T-helper 1 cell treated with Interleukin-12 subunit alpha and Interleukin-12 subunit beta and Interleukin-4 antibody, amounts not matched to agents 30 ng/mL and 1 ng/mL, for 36 hours (primary cell): Measurements from ENCODE around the gene USP32. TPM values are rescaled to one million over a fixed set of nuclear protein-coding genes. Genes with fewer than 3 reads are reported as not detected.
"Not testable (repeated sequence)": the region's sequence is repeated elsewhere in the genome, so short reads cannot be mapped to it uniquely, and the experiment has no call there.

Experiments used
- intact Hi-C: fragments of 100-400 bp; cut with micrococcal nuclease; formaldehyde crosslinking; loops from one replicate; pipeline ENCODE4 v1.15.1; 2024
- total RNA-seq: library from RNA; stranded (reverse); gene quantifications from 2 replicates; pipeline ENCODE4 v1.2.3, GENCODE V29; 2022

USP32 gene, protein sequence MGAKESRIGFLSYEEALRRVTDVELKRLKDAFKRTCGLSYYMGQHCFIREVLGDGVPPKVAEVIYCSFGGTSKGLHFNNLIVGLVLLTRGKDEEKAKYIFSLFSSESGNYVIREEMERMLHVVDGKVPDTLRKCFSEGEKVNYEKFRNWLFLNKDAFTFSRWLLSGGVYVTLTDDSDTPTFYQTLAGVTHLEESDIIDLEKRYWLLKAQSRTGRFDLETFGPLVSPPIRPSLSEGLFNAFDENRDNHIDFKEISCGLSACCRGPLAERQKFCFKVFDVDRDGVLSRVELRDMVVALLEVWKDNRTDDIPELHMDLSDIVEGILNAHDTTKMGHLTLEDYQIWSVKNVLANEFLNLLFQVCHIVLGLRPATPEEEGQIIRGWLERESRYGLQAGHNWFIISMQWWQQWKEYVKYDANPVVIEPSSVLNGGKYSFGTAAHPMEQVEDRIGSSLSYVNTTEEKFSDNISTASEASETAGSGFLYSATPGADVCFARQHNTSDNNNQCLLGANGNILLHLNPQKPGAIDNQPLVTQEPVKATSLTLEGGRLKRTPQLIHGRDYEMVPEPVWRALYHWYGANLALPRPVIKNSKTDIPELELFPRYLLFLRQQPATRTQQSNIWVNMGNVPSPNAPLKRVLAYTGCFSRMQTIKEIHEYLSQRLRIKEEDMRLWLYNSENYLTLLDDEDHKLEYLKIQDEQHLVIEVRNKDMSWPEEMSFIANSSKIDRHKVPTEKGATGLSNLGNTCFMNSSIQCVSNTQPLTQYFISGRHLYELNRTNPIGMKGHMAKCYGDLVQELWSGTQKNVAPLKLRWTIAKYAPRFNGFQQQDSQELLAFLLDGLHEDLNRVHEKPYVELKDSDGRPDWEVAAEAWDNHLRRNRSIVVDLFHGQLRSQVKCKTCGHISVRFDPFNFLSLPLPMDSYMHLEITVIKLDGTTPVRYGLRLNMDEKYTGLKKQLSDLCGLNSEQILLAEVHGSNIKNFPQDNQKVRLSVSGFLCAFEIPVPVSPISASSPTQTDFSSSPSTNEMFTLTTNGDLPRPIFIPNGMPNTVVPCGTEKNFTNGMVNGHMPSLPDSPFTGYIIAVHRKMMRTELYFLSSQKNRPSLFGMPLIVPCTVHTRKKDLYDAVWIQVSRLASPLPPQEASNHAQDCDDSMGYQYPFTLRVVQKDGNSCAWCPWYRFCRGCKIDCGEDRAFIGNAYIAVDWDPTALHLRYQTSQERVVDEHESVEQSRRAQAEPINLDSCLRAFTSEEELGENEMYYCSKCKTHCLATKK (N-terminal part only)
- total RNA-seq: 42.5 and 43.4 TPM in 2 replicates

DNA sequence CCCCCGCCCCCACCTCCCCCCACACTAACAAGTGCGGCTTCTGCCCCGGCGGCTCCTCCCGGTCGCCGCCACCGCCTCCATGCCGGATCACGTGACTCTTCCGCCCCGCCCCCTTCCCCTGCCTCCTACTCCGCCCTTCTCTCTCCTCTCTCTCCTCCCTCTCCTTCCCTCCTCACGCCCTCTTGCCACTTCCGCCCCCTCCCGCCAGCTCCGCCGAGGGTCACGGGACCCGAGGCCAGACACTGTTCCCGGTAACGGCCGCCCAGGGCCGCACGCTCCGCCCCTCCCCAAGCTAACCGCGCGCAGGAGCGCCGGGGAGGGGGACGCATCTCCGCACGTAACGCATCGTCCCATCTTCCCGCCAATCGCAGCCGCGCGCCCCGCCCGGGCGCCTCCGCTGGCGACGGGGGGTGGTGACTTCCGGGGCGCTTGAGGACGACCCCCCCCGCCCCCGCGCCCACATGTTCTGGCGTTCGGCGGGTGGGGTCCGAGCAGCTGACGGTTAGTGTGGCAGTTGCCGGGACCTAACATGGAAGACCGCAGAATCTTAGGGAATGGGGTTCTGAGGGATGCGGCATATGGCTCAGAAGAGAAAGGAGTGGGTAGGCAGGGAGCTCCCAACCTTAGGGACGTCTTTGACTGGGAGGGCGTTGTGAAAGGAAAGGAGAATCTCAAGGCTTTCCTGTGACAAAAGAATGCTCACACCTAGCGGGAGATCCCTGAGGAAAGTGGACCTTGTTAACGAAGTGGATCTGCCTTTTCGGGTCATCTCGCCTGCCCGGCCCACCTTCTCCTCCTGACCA is at the start of gene USP32:
USP32 (minus strand) TSS at position 92 of the 803 bp plus-strand sequence. CDS start 194 bp downstream, outside the sequence.
- intact Hi-C loops: loop anchor here (1.0 to 10.0 kb wide), 15 partner anchors 29 to 1875 kb away; partner anchors contain the start of genes APPBP2, BCAS3, CLTC and HEATR6

DNA sequence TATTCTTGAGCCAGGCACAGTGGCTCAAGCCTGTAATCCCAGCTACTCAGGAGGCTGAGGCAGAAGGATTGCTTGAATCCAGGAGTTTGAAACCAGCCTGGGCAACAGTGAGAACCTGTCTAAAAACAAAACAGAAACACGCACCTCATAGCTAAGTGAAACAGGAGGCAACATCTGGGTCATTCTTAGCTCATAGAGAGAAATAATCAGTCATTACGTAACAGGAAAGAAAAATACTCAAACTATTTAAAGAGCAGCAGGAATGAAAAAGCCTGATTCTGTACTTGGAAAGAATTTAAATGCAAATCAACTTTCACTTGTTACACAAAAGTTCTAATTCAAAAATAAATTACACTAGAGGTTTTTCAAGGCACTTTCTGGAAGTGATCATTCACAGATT is 47.6 kb upstream of the USP32 start:
- intact Hi-C loops: loop anchor here (10.0 kb wide), 1 partner anchor 335 kb away; no protein-coding TSS in a partner anchor

DNA sequence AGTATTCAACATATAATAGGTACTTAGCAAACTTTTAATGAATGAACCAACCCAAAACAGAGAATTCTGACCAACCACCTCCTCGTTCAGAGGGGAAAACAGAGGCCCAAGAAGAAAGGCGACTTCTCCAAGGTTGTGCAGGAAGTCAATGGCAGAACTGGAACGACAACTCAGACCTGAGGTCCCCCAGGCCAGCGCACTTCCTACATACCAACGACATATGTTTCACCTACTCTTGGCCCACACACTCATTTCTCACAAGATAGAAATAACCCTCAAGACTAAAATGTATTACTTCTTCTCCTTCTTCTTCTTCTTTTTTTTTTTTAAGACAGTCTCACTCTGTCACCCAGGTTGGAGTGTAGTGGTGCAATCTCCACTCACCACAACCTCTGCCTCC is 44.7 kb upstream of the USP32 start:
- intact Hi-C loops: loop anchor here (1.0 to 10.0 kb wide), 5 partner anchors 16 to 332 kb away; no protein-coding TSS in a partner anchor

DNA sequence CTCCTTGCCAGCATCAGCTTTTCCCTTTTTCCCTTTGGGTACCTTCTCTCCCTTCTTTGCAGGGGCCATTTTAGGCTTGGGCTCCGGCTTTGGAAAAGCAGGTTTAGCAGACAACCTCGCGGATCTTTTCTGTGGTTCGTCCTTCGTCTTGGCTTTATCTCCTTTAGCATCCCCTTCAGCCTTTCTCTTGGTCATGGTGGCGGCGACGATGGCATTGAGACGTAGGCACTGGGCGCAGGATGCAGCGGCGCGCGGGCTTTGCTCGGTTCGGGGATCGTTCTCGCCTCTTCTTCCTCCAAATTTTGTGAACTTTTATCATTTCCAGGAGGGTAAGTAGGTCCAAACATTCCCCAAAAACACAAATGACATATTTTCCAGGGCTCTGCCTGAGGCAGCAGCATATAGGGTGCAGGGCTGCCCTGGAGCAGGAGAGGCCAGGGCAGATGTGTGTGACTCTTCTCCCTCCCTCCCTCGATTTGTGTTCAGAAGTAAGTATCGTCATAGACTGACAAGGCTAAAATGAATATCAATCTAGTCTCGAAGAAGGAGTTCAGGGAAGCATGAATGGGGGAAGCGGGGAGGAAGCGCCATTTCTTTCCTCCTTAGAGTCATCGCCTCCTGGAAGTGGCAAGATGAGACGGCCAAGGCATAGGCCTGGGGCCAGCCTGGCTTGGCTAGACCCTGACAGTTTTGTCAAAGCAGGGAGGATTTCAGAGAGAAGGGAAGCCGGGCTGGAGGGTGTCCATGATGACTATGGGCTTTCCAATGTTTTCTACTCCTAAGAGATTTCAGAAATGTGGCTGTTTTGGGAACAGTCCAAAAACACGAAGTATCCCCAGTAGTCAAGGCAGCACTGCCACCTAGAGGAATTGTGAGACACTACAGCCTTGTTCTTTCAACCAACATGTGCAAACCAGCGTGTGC is 43.6 kb upstream of the USP32 start:
- intact Hi-C loops: loop anchor here (1.0 to 10.0 kb wide), 5 partner anchors 15 to 331 kb away; no protein-coding TSS in a partner anchor

DNA sequence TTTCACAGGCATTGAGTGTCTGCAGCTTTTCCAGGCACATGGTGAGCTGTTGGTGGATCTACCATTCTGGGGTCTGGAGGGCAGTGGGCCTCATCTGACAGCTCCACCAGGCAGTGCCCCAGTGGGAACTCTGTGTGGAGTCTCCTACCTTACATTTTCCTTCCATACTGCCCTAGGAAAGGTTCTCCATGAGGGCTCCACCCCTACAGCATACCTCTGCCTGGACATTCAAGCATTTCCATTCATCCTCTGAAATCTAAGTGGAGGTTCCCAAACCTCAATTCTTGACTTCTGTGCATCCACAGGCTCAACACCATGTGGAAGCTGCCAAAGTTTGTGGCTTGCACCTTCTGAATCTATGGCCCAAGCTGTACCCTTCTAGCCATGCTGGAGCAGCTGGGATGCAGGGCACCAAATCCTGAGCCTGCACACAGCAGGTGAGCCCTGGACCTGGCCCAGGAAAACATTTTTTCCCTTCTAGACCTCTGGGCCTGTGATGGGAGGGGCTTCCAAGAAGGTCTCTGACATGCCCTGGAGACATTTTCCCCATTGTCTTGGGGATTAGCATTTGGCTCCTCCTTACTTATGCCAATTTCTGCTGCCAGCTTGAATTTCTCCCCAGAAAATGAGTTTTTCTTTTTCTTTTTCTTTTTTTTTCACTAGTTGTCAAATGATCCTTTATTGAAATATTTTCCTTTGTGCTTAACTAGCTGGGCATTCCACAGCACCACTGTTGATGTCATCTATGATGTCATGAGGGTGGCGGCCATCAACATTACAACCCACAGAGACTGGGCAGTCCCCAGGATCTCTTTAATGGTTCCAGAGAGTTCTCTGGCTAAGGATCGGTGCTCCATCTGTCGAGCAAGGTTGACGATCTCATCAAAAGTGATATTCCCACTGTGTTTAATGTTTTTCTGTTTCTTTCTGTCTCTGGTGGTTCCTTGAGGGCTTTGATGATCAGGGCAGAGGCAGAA is 41.4 kb upstream of the USP32 start:
- intact Hi-C loops: loop anchor here (10.0 kb wide), 1 partner anchor 329 kb away; no protein-coding TSS in a partner anchor

DNA sequence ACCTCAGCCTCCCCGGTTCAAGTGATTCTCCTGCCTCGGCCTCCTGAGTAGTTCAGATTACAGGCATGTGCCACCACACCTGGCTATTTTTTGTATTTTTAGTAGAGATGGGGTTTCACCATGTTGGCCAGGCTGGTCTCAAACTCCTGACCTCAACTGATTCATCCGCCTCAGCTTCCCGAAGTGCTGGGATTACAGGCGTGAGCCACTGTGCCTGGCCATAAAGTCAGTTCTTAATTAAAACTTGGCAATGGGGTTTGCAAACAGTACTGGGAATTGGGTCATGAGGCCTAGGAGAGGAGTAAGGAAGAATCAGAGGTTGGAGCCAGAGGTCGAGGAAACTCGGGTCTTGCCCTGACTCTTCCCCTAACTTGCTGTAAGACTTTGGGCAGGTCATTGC is 38.6 kb upstream of the USP32 start:
- intact Hi-C loops: loop anchor here (10.0 kb wide), 1 partner anchor 326 kb away; no protein-coding TSS in a partner anchor

DNA sequence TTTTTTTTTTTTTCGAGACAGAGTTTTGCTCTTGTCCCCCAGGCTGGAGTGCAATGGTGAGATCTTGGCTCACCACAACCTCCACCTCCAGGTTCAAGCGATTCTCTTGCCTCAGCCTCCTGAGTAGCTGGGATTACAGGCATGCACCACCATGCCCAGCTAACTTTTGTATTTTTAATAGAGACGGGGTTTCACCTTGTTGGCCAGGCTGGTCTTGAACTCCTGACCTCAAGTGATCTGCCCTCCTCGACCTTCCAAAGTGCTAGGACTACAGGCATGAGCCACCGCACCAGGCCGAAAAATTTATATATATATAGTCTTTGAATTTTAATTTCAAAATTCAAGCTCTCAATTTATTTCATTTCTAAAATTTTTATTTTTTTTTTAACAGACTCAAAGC is 36.6 kb upstream of the USP32 start:
- intact Hi-C loops: not testable (repeated sequence)

DNA sequence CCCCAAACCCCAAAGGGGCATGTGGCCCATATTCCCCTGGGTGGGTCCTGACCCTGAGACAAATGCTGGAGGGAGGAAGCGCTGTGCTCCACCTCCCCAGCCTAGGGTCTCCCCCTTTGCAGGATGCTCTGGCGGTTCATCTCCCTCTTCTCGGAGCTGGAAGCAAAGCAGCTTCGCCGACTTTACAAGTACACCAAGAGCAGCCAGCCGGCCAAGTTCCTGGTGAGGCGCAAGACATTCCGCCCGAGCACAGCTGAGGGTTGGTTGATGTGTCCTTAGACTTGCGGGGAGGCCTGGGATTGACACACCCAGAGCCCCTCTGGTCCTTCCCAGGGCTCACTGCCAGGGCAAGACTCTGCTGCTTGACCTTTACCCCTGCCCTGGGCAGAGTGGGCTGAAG is 34.7 kb upstream of the USP32 start:
- intact Hi-C loops: no loop called here

DNA sequence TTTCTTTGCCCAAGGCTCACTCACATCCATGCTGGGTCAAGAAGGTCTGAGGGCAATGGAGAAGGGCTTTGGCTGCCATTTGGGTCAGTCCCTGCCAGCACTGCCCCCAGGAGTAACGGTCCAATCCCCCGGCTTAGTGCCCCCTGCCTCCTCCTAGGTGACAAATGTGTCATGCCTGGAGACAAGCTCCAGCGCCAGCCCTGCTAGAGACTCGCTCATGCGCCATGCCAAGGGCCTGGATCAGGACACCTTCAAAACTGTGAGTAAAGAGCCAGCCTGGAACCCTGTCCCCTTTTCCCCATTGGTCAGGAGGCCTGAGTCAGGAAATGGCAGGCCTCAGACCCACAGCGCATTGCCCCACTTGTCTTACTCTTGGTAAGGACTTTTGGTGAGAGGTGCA is 33.7 kb upstream of the USP32 start:
- intact Hi-C loops: no loop called here

DNA sequence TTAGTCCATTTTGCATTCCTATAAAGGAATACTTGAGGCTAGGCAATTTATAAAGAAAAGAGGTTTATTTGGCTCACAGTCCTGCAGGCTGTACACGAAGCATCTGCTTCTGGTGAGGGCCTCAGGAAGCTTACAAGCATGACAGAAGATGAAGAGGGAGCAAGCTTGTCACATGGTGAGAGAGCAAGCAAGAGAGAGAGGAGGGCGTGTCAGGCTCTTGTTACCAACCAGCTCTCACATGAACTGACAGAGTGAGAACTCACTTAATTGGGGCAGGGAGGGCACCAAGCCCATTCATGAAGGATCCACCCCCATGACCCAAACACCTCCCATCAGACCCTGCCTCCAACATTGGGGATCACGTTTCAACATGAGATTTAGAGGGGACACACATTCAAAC is 31.9 kb upstream of the USP32 start:
- intact Hi-C loops: no loop called here

DNA sequence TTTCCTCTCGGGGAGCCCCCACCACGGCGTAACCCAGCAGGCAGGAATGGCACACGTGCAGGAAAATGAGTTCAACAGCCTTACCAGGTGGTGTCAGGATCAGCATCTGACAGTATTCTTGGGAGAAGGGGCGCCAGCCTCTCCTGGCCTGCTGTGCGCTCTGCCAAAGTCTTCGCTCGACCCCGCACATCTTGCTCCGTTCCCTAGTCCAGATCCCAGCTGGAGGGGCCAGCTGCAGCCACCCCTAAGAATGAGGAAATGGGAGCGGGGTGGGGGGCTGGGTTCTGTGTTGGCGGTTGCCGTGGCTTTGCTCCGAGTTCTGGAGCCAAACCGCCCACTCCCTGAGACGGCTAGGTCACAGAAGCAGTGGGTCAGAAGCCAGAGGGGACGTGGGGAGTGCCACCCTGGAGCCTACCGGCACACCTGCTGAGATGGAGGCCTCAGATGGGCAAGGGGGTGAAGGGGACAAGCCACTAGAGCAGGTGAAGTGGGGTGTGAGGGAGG is 30.3 kb upstream of the USP32 start, which contains the start of gene CHCT1:
CHCT1 (plus strand) TSS at position 328 of the 504 bp plus-strand sequence; CDS start at position 432, 104 bp downstream.
- intact Hi-C loops: no loop called here

DNA sequence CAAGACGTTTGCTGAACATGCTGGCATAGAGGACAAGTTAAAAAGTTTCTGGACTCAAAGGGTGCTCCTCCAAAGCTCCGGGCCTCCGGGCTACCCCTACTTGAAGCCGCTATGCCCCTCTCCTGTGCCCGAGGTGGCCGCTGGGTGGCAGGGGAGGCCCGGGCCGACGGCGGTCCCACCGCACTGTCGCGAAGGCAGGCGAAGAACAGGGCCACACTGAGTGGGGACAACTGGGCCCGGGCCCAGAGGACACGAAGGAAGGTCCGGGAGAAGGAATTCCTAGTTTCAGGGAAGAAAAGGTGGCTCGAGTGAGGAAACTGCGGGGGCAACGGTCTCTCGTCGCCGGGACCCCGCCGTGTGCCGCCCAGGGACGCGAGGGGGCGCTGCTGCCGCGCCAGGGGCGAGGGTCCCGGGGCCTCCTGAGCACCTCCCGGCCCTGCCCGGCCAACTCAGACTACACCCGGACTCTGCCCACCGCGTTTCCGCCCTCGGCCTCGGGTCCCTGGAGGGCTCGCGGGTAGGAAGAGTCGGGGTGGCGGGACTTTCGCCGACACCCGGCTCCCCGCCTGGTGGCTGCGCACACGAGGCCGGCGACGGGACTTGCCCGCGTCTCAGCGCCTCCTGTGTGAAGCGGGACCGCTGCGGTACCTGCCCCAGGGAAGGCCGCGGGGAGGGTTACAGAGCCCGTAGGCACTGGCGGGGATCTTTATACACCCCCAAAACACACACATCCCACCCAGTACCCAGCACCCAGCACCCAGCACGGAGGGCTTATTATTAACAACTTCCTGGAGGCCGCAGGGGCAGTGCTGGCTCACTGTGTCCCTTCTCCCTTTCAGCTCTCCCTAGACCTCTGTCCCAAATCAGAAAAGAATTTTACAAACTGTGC is 29.6 kb upstream of the USP32 start:
- intact Hi-C loops: loop anchor here (1.0 to 2.0 kb wide), 6 partner anchors 15 to 217 kb away; partner anchors contain the start of gene USP32

DNA sequence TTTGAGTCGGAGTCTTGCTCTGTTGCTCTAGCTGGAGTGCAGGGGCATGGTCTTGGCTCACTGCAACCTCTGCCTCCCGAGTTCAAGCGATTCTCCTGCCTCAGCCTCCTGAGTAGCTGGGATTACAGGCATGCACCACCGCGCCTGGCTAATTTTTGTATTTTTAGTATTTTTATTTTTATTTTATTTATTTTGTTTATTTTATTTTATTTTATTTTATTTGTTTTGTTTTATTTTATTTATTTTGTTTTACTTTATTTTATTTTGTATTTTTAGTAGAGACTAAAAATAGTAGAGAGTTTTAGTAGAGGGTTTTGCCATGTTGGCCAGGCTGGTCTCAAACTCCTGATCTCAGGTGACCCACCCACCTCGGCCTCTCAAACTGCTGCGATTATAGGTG is 27.9 kb upstream of the USP32 start:
- intact Hi-C loops: loop anchor here (2.0 kb wide), 1 partner anchor 17 kb away; no protein-coding TSS in a partner anchor

DNA sequence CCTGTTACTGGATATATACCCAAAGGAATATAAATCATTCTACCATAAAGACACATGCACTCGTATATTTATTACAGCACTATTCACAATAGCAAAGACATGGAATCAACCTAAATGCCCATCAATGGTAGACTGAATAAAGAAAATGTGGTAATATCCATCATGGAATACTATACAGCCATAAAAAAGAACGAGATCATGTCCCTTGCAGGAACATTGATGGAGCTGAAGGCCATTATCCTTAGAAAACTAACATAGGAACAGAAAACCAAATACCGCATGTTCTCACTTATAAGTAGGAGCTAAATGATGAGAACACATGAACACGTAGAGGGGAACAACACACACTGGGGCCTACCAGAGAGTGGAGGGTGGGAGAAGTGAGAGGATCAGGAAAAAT is 27.1 kb upstream of the USP32 start:
- intact Hi-C loops: not testable (repeated sequence)

DNA sequence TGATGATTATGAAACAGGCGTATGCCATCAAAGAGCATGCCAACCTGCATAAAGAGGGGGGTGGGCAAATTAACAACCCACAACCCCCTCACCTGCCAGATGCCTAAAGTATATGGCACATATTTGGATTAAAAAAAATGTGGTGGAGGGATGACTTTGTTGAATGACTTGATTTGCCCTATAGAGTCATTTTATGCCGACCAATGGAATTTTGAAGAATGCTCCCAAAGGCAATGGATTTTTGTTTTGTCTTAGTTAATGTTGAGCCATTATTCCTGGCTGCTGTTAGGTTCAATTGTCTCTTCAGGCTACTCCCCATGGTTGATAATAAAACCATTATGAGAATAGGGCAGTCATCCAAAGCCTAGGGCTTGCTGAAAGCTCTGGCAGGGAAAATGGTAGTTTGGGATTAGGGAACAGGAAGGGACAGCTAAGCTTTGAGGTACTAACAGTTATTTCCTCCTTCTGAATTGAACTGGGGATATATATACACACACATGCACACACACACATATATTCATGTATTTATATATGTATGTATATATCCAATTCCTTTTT is 24.5 kb upstream of the USP32 start:
- intact Hi-C loops: no loop called here

DNA sequence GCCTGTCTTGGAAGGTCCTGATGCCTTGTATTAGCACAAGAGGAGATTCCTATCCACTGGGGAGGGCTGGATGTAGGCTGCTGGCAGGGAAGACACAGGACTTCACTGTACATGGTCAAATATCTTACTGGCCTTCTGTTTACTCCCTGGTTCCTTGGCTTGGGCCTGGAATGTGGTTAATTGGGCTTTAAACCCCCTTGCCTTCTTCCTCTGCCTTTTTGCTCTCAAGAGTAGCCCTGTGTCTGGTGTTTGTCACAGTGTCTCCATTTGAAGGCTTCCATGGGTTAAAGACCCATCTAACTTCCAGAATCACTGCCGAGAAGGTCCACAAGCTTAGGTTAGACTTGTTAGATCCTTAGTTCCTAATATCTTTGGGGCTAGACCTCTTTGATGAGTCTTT is 23.2 kb upstream of the USP32 start:
- intact Hi-C loops: no loop called here
